Measurements from ENCODE around the gene PPP2R5C.

The PPP2R5C gene

GRCh38 chr14:101738703-101739320, 22.7 kb upstream of the PPP2R5C start:
- no peaks in the 10 kb centered on the region for H3K4me1 ChIP-seq (ENCODE audit: control insufficient read depth, low read length)
- H3K27me3 ChIP-seq (ENCODE audit: control insufficient read depth, low read length): no peaks in the 10 kb centered on the region
- H3K79me2 ChIP-seq (ENCODE audit: control insufficient read depth, low read length): no peaks in the 10 kb centered on the region
- H3K4me2 ChIP-seq (ENCODE audit: low read length): no peak overlapping the region
- H3K27ac ChIP-seq (ENCODE audit: low read depth, low read length): no peak overlapping the region
- peaks cover 21% of the 10 kb centered on the region for H3K9me3 ChIP-seq (ENCODE audit: control insufficient read depth, insufficient read depth, low read length)
- no peaks in the 10 kb centered on the region for H3K36me3 ChIP-seq (ENCODE audit: control insufficient read depth, low read length)
- H3F3A ChIP-seq (ENCODE audit: control insufficient read depth, insufficient read depth): no peaks in the 10 kb centered on the region
- TF ChIP-seq, protein P1, sequence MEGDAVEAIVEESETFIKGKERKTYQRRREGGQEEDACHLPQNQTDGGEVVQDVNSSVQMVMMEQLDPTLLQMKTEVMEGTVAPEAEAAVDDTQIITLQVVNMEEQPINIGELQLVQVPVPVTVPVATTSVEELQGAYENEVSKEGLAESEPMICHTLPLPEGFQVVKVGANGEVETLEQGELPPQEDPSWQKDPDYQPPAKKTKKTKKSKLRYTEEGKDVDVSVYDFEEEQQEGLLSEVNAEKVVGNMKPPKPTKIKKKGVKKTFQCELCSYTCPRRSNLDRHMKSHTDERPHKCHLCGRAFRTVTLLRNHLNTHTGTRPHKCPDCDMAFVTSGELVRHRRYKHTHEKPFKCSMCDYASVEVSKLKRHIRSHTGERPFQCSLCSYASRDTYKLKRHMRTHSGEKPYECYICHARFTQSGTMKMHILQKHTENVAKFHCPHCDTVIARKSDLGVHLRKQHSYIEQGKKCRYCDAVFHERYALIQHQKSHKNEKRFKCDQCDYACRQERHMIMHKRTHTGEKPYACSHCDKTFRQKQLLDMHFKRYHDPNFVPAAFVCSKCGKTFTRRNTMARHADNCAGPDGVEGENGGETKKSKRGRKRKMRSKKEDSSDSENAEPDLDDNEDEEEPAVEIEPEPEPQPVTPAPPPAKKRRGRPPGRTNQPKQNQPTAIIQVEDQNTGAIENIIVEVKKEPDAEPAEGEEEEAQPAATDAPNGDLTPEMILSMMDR (IDR thresholded peaks at IDR 0.05; ENCODE audit: low read depth, low read length, poor library complexity, severe bottlenecking): no peak
- no peak for TF ChIP-seq EZH2phosphoT487 (IDR thresholded peaks at IDR 0.05; ENCODE audit: borderline replicate concordance, low read length)
- no peak overlapping the region for H3K4me3 ChIP-seq (ENCODE audit: low read length)
- no peaks in the 10 kb centered on the region for H3K9me2 ChIP-seq (replicated peaks; ENCODE audit: control insufficient read depth, low read length)
- H4K20me1 ChIP-seq (ENCODE audit: control insufficient read depth, insufficient read depth, low read depth, low read length): no peaks in the 10 kb centered on the region

DNA sequence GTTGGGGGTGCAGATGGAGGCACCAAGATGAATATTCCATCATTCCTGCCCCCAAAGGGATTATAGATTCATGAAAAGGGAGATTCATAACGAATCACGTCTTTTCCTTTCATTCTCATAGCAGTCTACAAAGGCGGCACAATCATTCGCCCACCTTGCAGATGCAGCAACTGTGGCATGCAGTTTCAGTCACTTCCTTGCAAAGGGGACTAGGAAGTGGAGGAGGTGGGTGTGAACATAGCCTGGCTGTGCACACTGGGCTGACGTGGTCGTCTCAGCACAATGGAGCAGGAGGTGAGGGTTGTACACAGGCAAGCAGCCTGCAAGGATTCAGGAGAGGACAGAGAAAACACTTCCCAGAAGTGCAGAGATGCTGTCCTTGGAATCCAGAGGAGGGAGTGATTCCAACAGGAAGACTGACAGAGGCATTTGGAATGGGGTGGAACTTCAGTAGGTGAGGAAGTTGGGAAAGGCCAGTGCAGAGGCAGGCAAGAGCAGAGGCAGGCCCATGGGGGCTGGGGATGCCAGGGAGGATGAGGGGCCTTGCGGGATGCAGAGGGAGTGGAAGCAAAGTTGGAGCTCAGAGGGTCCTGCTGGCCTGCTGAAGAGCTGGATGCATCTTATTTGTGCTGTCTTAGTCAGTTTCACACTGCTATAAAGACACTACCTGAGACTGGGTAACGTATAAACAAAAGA, 21.9 kb upstream of the PPP2R5C start:
- no peaks in the 10 kb centered on the region for H4K20me1 ChIP-seq (ENCODE audit: control insufficient read depth, insufficient read depth, low read depth, low read length)

DNA sequence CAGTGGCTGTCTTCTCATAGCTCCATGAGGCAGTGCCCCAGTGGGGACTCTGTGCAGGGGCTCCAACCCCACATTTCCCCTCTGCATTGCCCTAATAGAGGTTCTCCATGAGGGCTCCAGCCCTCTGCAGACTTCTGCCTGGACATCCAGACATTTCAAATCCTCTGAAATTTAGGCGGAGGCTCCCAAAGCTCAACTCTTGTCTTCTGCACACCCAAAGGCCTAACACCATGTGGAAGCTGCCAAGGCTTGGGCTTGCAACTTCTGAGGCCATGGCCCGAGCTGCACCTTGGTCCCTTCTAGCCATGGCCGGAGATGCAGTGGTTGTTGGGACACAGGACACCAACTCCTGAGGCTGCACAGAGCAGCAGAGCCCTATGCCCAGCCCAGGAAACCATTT, 20.5 kb upstream of the PPP2R5C start:
- H4K20me1 ChIP-seq (ENCODE audit: control insufficient read depth, insufficient read depth, low read depth, low read length): no peaks in the 10 kb centered on the region
- H3K79me2 ChIP-seq (ENCODE audit: control insufficient read depth, low read length): no peaks in the 10 kb centered on the region
- H3F3A ChIP-seq (ENCODE audit: control insufficient read depth, insufficient read depth): no peaks in the 10 kb centered on the region
- H3K9me2 ChIP-seq (replicated peaks; ENCODE audit: control insufficient read depth, low read length): no peaks in the 10 kb centered on the region
- H3K27ac ChIP-seq (ENCODE audit: low read depth, low read length): no peak overlapping the region
- H3K27me3 ChIP-seq (ENCODE audit: control insufficient read depth, low read length): no peaks in the 10 kb centered on the region
- peaks cover 21% of the 10 kb centered on the region for H3K9me3 ChIP-seq (ENCODE audit: control insufficient read depth, insufficient read depth, low read length)
- no peaks in the 10 kb centered on the region for H3K36me3 ChIP-seq (ENCODE audit: control insufficient read depth, low read length)
- H3K4me1 ChIP-seq (ENCODE audit: control insufficient read depth, low read length): no peaks in the 10 kb centered on the region
- no peak overlapping the region for H3K4me2 ChIP-seq (ENCODE audit: low read length)
- no peak for TF ChIP-seq EZH2phosphoT487 (IDR thresholded peaks at IDR 0.05; ENCODE audit: borderline replicate concordance, low read length)
- TF ChIP-seq, protein P1 (IDR thresholded peaks at IDR 0.05; ENCODE audit: low read depth, low read length, poor library complexity, severe bottlenecking): no peak
- H3K4me3 ChIP-seq (ENCODE audit: low read length): no peak overlapping the region

More for the DNA sequence above, 21.9 kb upstream of the PPP2R5C start:
- no peak overlapping the region for H3K4me3 ChIP-seq (ENCODE audit: low read length)
- no peaks in the 10 kb centered on the region for H3F3A ChIP-seq (ENCODE audit: control insufficient read depth, insufficient read depth)
- no peak overlapping the region for H3K4me2 ChIP-seq (ENCODE audit: low read length)
- H3K79me2 ChIP-seq (ENCODE audit: control insufficient read depth, low read length): no peaks in the 10 kb centered on the region
- no peaks in the 10 kb centered on the region for H3K9me2 ChIP-seq (replicated peaks; ENCODE audit: control insufficient read depth, low read length)
- no peak for TF ChIP-seq EZH2phosphoT487 (IDR thresholded peaks at IDR 0.05; ENCODE audit: borderline replicate concordance, low read length)
- TF ChIP-seq, protein P1 (IDR thresholded peaks at IDR 0.05; ENCODE audit: low read depth, low read length, poor library complexity, severe bottlenecking): no peak
- peaks cover 21% of the 10 kb centered on the region for H3K9me3 ChIP-seq (ENCODE audit: control insufficient read depth, insufficient read depth, low read length)
- no peaks in the 10 kb centered on the region for H3K4me1 ChIP-seq (ENCODE audit: control insufficient read depth, low read length)
- no peaks in the 10 kb centered on the region for H3K36me3 ChIP-seq (ENCODE audit: control insufficient read depth, low read length)
- H3K27ac ChIP-seq (ENCODE audit: low read depth, low read length): no peak overlapping the region
- H3K27me3 ChIP-seq (ENCODE audit: control insufficient read depth, low read length): no peaks in the 10 kb centered on the region

Data from DOHH2 (cell line).